GM18909 (cell line): ENCODE data around the gene PLD3.

Experiments used
- ATAC-seq: cut with Tn5 transposase; IDR thresholded peaks from one replicate; pipeline ENCODE4 v1.9.1; 2021; ENCODE audit warnings: mild to moderate bottlenecking; ENCODE audit not compliant: unreplicated experiment, poor library complexity

Gene PLD3, protein sequence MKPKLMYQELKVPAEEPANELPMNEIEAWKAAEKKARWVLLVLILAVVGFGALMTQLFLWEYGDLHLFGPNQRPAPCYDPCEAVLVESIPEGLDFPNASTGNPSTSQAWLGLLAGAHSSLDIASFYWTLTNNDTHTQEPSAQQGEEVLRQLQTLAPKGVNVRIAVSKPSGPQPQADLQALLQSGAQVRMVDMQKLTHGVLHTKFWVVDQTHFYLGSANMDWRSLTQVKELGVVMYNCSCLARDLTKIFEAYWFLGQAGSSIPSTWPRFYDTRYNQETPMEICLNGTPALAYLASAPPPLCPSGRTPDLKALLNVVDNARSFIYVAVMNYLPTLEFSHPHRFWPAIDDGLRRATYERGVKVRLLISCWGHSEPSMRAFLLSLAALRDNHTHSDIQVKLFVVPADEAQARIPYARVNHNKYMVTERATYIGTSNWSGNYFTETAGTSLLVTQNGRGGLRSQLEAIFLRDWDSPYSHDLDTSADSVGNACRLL

GRCh38 chr19:40348125-40348913, at the start of gene PLD3, which contains the start of gene C19orf47:
Gene PLD3 (plus strand): TSS chr19:40348695. CDS start chr19:40366484, 17,789 bp downstream.
Gene C19orf47 (minus strand): TSS chr19:40348397. CDS start chr19:40341857, 6,540 bp downstream.
- ATAC-seq: peak; percentile 95

DNA sequence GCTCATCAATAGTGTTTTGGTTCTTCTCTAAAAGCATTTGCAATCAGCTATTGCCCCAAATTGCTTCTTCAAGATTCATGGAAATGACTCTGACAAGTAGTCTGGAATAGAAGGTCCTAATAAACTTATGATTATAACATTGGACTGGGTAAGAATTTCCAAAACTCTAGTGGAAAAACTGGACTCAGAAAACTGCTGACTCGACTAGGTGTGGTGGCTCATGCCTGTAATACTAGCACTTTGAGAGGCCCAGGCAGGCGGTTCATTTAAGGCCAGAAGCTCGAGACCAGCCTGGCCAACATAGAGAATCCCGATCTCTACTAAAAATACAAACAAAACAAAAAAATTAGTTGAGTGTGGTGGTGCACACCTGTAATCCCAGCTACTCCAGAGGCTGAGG, 47.8 kb upstream of the PLD3 start:
- ATAC-seq: no peak

GRCh38 chr19:40302224-40303011, 46.1 kb upstream of the PLD3 start:
- ATAC-seq: no peak

DNA sequence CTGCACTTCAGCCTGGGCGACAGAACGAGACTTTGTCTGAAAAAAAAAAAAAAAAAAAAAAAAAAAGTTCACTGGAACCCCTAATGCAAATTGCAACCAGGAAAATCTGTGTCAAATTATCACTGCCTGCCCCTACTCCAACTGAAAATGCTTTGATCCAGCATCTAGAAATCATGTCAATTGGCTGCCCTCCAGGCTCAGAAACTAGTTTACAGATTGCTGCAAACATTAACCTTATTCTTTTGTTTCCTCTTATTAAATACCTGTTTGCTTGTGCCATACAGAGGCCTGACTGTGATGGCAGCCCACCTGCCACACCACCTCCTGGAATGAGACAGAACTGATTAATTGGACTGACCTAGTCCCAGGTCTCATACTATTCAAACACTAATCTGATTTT, 44.7 kb upstream of the PLD3 start:
- no peak for ATAC-seq

DNA sequence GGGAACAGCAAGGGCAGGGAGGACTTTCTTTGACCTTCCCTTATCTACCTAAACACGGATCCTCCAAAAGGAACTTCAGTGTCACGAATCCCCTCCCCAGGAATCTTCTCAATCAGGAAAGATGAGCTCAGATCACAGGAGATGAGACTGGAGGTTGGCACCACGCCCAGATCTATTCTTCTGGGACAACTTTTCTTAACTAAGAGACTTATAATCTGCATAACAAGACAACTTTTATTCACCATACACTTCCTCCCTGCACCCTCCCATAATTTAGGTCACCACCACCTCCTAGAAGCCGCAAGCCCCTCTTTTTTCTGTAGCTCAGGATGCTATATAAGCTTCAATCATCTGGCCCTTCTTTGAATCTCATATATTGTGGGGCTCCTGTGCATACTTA, 44.2 kb upstream of the PLD3 start:
- ATAC-seq: no peak

DNA sequence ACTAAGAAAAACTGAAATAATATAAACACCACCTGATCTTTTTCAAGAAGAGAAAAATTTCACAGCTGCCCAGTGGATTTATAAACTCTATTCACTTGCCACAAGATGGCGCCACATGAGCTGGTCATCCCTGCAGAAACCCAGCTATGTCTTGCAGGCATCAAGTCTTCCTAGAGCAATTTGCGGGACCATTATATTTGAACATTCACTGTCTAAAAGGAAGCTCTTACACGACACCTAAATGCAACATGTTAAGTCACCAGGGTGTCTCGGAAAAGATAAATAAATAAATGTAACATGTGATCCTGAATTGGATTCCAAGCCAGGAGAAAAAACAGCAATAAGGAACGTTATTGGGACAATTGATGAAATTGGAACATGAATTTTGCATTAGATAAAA, 43.1 kb upstream of the PLD3 start:
- no peak for ATAC-seq

GRCh38 chr19:40309666-40310065, 38.8 kb upstream of the PLD3 start:
- no peak for ATAC-seq

- no peak for ATAC-seq
Measured at GRCh38 chr19:40312533-40312932, 36.0 kb upstream of the PLD3 start.

DNA sequence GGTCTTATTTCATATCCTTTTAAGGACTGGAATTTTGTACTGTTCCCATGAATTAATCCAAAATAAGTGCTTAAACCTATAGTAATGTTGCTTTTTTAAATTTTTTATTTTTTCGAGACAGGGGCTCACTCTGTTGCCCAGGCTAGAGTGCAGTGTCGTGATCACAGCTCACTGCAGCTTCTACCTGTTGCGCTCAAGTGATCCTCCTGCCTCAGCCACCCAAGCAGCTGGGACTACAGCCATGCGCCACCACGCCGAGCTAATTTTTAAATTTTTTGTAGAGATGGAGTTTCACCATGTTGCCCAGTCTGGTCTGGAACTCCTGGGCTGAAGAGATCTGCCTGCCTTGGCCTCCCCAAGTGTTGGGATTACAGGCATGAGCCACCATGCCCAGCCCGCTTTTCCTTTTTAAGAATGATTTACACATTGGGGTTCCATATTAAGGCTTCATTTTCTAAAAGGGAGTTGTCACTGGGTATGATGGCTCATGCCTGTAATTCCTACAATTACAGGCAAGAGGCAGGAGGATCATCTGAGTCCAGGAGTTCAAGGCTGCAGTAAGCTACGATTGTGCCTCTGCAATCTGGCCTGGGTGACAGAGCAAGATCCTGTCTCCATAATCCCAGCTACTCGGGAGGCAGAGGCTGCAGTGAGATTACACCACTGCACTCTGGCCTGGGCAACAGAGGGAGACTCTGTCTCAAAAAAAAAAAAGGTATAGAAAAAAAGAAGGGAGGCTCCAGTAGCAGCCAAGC, 35.1 kb upstream of the PLD3 start:
- no peak for ATAC-seq

GRCh38 chr19:40314656-40315055, 33.8 kb upstream of the PLD3 start:
- ATAC-seq: no peak

GRCh38 chr19:40315812-40316470, 32.6 kb upstream of the PLD3 start:
- no peak for ATAC-seq

- no peak for ATAC-seq
Measured at GRCh38 chr19:40317338-40317737, 31.2 kb upstream of the PLD3 start.

- ATAC-seq: no peak
Measured at GRCh38 chr19:40320558-40320935, 27.9 kb upstream of the PLD3 start.

DNA sequence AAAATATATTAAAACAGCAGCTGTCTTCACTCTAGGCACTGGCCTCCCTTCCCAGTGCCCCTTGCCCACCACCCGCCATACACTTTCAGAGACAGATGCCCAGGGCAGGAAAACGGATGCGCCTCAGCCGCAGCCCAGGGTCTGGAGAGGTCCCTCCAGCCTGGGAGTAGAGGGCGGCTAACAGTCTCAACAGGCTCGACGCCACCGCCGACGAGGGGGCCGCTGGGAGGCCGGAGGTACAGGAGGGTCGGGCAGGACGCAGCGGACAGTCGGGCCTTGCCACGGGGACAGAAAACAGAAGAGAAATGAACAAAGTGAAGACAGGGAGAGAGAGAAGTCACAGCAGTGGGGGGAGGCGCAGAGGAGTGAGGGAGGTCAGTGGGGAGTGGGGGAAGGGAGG, 27.4 kb upstream of the PLD3 start:
- no peak for ATAC-seq

DNA sequence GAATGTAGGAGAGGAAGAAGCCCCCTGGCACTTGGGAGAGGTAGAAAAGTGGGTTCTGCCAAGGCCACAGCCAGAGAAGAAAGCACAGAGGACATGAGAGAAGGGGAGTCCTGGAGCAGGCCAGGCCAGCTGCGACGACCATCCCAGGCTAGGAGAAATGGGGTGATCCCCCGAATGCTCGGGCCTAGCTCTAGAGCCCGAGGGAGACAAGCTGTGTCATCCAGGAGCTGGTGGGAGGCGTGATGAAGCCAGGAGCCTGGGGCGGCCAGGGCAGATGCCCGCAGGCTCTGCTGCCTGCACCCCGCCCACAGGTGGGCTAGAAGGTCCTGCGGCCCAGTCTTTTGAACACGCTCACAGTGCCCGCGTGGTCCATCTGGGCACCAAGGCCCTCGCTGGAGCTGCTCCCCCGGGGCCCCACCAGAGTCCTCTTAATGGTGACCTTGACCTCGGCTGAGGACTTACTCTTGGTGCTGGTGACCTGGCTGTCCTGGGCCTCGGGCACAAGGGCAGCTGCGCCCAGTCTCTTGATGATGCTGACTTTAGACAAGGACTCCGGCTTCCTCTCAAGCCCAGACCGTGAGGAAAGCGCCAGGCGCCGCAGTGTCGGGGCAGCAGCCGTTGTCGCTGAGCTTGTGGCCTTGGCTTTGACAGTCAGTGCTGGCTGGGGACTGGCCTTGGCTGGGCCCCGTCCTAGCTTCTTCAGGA, 26.8 kb upstream of the PLD3 start:
- ATAC-seq: no peak

DNA sequence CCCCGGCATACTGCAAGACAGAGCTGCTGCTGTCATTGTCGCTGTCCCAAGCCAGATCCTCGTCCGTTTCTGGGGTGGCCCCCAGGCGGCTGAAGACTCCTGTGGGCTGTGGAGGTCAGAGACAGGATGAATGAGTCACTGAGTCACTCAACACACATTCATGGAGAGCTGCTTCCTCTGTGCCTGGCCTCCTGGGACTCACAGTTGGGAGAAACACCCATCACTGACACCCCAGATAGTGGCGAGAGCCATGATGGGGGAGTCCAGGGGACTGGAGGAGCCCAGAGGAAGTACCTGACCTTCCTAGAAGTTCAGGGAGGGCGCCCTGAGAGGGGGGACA, 26.3 kb upstream of the PLD3 start:
- ATAC-seq: no peak

DNA sequence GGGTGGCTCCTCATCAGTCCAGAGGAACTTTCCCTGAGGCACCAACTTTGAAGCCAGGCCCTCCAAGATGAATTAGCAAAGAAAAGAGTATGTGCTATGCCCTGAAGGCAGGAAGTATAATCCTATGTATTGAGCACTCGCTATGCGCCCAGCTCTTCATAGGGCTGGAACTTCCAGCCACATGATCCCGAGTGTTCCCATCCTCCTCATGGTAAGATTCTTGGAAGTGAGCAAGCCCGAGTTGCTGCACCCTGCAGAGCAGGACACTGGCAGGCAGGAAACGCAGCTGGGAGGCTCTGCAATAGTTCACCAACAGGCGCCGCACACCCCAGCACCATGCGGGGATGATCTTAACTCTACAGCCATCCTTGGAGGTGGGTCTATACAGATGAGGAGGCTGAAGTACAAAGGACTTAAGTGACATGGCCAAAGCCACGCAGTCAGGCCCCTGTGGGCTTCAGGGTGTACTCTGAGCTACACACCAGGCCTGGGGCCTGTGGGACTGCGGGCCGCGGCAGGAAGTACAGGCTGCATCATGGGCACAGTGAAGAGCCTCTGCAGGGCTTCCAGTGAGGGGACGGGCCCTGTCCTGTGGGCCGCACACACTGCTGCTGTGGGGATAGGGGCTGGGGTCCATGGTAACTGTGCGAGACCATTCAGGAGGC, 25.4 kb upstream of the PLD3 start:
- no peak for ATAC-seq

DNA sequence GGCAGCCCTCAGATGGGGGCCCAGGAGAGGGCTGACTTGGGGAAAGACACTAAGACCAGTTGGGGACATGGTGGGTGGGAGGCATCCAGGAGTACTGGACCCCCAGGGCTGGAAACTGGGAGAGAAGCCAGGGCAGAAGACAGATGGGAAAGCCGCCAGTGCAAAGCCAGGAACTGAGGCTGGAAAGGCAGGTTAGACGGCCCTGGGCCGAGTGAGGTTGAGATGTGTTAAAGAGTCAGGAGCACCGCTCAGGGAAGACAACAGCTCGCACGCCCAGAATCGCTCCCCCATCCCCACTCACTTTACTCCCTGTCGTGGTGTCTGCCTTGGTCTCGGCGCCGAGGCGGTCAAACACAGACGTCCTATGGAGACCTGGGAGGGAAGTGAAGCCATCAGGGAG, 24.8 kb upstream of the PLD3 start:
- ATAC-seq: no peak
